ENCODE results near the gene PSD2.

DNA sequence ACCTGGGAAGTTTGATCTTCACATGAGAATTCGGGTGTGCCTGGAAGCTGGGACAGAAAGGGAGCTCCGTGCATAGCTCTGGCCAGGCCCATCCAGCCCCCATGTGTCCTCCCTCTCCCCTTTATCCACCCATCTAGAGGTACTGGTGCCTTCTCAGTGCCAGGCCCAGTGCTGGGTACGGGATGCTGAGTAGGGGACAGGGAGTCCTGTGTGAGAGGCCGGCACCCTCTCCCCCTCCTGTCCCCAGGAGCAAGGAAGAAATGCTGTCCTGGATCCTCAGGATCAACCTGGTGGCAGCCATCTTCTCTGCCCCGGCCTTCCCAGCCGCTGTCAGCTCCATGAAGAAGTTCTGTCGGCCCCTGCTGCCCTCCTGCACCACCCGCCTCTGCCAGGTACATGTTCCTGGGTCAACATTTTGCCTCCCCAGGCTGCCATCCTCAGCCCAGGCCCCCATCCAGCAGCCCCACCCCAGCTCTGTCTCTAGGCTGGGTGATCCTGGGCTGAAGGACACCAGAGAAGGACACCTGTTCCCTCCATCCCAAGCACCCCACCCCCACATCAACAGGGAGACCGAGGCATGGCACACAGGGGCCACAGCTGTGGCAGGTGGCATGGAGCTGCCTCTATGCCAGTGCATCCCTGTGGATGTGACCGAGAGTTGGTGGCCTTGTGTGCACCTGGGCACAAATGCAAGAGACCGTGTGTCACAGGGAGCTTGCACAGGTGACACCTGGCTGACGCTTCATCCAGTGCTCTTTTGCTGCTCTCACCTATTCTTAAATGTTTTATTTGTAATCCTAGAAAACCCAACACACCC lies 43.0 kb downstream of the PSD2 start:
- TF ChIP-seq EZH2 (IDR thresholded peaks at IDR 0.05; ENCODE audit: insufficient read depth, poor library complexity, severe bottlenecking) (no peak), EZH2phosphoT487 (IDR thresholded peaks at IDR 0.05; ENCODE audit: insufficient read depth, low read depth) (no peak)

Measured in GM23248 (cell line).